H1 (cell line): ENCODE results near the gene SMAD6. TPM values are rescaled to one million over a fixed set of nuclear protein-coding genes. Genes with fewer than 3 reads are reported as not detected.

Source experiments
- CTCF ChIA-PET: fragments of 300-600 bp; sonication (Branson Sonifier 250); formaldehyde crosslinking; loops from one replicate; lab custom pipeline; 2021; ENCODE audit not compliant: partially characterized antibody; lab: Charles Lee
- POLR2A ChIA-PET: fragments of 300-600 bp; sonication (Branson Sonifier 250); formaldehyde crosslinking; loops from one replicate; lab custom pipeline; 2021; ENCODE audit warnings: inconsistent platforms; ENCODE audit not compliant: partially characterized antibody; lab: Charles Lee
- DNase-seq, 2 experiments: peaks; one replicate each; pipeline versions ENCODE4 v3.0.0 to v3.0.0-alpha.2; 2010 to 2022; ENCODE audit warnings: low spot score in 2 of 2, low read depth in 1 of 2, mixed read lengths in 1 of 2
- FAIRE-seq: peaks from 2 replicates; lab custom pipeline; 2011; peaks lifted over from hg19 to GRCh38; lab: Jason Lieb, UNC
- H2AFZ ChIP-seq: 2 replicates; pipeline ENCODE4 v1.8.1; 2012; ENCODE audit warnings: low read length, inconsistent platforms
- H2AK5ac ChIP-seq: 2 replicates; pipeline ENCODE4 v1.6.1; 2013; ENCODE audit warnings: low read depth, low read length
- H2BK120ac ChIP-seq: replicated peaks from 2 replicates; pipeline ENCODE3; 2013; ENCODE audit warnings: low read depth, low read length, inconsistent platforms
- H2BK12ac ChIP-seq: 2 replicates; pipeline ENCODE4 v1.6.1; 2013; ENCODE audit warnings: low read depth, low read length
- H2BK15ac ChIP-seq: 2 replicates; pipeline ENCODE4 v1.6.1; 2013; ENCODE audit warnings: low read length
- H2BK20ac ChIP-seq: 2 replicates; pipeline ENCODE4 v1.6.1; 2013; ENCODE audit warnings: low read length
- H2BK5ac ChIP-seq: 2 replicates; pipeline ENCODE4 v1.6.1; 2013; ENCODE audit warnings: low read depth, low read length
- H3K14ac ChIP-seq: 2 replicates; pipeline ENCODE4 v1.6.1; 2013; ENCODE audit warnings: inconsistent platforms; ENCODE audit not compliant: insufficient read length
- H3K18ac ChIP-seq: 2 replicates; pipeline ENCODE4 v1.6.1; 2013; ENCODE audit warnings: low read length; ENCODE audit errors: extremely low read depth
- H3K23ac ChIP-seq: 2 replicates; pipeline ENCODE4 v1.6.1; 2013; ENCODE audit warnings: inconsistent platforms; ENCODE audit not compliant: insufficient read length
- H3K23me2 ChIP-seq: 2 replicates; pipeline ENCODE4 v1.6.1; 2013; ENCODE audit warnings: low read depth, low read length
- H3K27ac ChIP-seq: 2 replicates; pipeline ENCODE4 v1.6.1; 2011; ENCODE audit warnings: low read depth, low read length, inconsistent platforms
- H3K27me3 ChIP-seq, 4 experiments: replicated peaks in 1 of 4; 1 replicate in 1 of 4; 2 replicates in 3 of 4; pipeline versions ENCODE4 v1.6.1 to v1.8.1; 2011 to 2013; ENCODE audit warnings: low read length in 3 of 4, mild to moderate bottlenecking in 3 of 4, inconsistent platforms in 2 of 4, mixed read lengths in 2 of 4, moderate library complexity in 1 of 4; ENCODE audit not compliant: control insufficient read depth in 3 of 4, insufficient read depth in 3 of 4; ENCODE audit errors: extremely low read depth in 1 of 4
- H3K36me3 ChIP-seq, 4 experiments: 2 replicates each; pipeline versions ENCODE4 v1.6.1 to v1.8.1; 2011 to 2013; ENCODE audit warnings: mild to moderate bottlenecking in 4 of 4, low read length in 3 of 4, moderate library complexity in 2 of 4, control low read depth in 1 of 4, inconsistent platforms in 1 of 4; ENCODE audit not compliant: insufficient read depth in 4 of 4, control insufficient read depth in 2 of 4
- H3K4ac ChIP-seq: replicated peaks from 2 replicates; pipeline ENCODE3; 2013; ENCODE audit warnings: low read length, low read depth, mixed read lengths, inconsistent platforms; ENCODE audit not compliant: insufficient read length
- H3K4me1 ChIP-seq, 4 experiments: replicated peaks in 1 of 4; 1 replicate in 1 of 4; 2 replicates in 3 of 4; pipeline versions ENCODE4 v1.6.1 to v1.8.1; 2011 to 2013; ENCODE audit warnings: low read length in 3 of 4, inconsistent platforms in 2 of 4, mixed read lengths in 1 of 4; ENCODE audit not compliant: insufficient read depth in 4 of 4, control insufficient read depth in 3 of 4
- H3K4me2 ChIP-seq, 2 experiments: 2 replicates each; pipeline versions ENCODE4 v1.6.1 to v1.8.1; 2011 to 2013; ENCODE audit warnings: low read depth in 2 of 2, low read length in 2 of 2, control low read depth in 1 of 2, inconsistent platforms in 1 of 2, mild to moderate bottlenecking in 1 of 2; ENCODE audit not compliant: insufficient read depth in 1 of 2
- H3K4me3 ChIP-seq, 4 experiments: fragments of 200-600, 300-600 bp in 1 of 4; sonication (generic), shearing (Covaris generic), sonication (Bioruptor Twin) in 1 of 4; 2 replicates each; pipeline versions ENCODE4 v1.5.1 to v1.8.1; 2011 to 2016; ENCODE audit warnings: low read length in 4 of 4, low read depth in 3 of 4, control low read depth in 2 of 4, inconsistent platforms in 2 of 4, mild to moderate bottlenecking in 2 of 4, mixed read lengths in 1 of 4, moderate library complexity in 1 of 4; ENCODE audit not compliant: insufficient read depth in 2 of 4; ENCODE audit errors: extremely low read depth in 1 of 4
- H3K56ac ChIP-seq: replicated peaks from 2 replicates; pipeline ENCODE3; 2013; ENCODE audit warnings: low read depth, mild to moderate bottlenecking, mixed read lengths, low read length, inconsistent platforms; ENCODE audit not compliant: insufficient read length
- H3K79me1 ChIP-seq: 2 replicates; pipeline ENCODE4 v1.6.1; 2013; ENCODE audit warnings: low read depth, low read length, control low read depth
- H3K79me2 ChIP-seq, 2 experiments: 2 replicates each; pipeline versions ENCODE4 v1.6.1 to v1.8.1; 2012 to 2013; ENCODE audit warnings: low read length in 2 of 2, mild to moderate bottlenecking in 2 of 2, inconsistent platforms in 1 of 2; ENCODE audit not compliant: insufficient read depth in 2 of 2, control insufficient read depth in 1 of 2
- H3K9ac ChIP-seq, 4 experiments: replicated peaks in 1 of 4; 1 replicate in 1 of 4; 2 replicates in 3 of 4; pipeline versions ENCODE4 v1.6.1 to v1.8.1; 2011 to 2013; ENCODE audit warnings: low read depth in 3 of 4, low read length in 3 of 4, control low read depth in 2 of 4, mild to moderate bottlenecking in 2 of 4, moderate library complexity in 2 of 4, inconsistent platforms in 1 of 4; ENCODE audit errors: extremely low read depth in 1 of 4
- H3K9me3 ChIP-seq, 2 experiments: 2 replicates each; pipeline versions ENCODE4 v1.6.1 to v1.8.1; 2012 to 2013; ENCODE audit warnings: mild to moderate bottlenecking in 2 of 2, moderate library complexity in 2 of 2, control low read depth in 1 of 2, inconsistent platforms in 1 of 2, low read depth in 1 of 2, low read length in 1 of 2, mixed read lengths in 1 of 2; ENCODE audit not compliant: insufficient read depth in 2 of 2
- H4K20me1 ChIP-seq, 2 experiments: replicated peaks in 1 of 2; 2 replicates each; pipeline versions ENCODE3 to v1.8.1; 2011 to 2013; ENCODE audit warnings: inconsistent platforms in 2 of 2, low read length in 2 of 2, mild to moderate bottlenecking in 1 of 2; ENCODE audit not compliant: insufficient read depth in 2 of 2, control insufficient read depth in 1 of 2
- H4K5ac ChIP-seq: 2 replicates; pipeline ENCODE4 v1.6.1; 2013; ENCODE audit warnings: low read length, low read depth, mixed read lengths, inconsistent platforms; ENCODE audit not compliant: insufficient read length
- H4K8ac ChIP-seq: 2 replicates; pipeline ENCODE4 v1.8.0; 2013; ENCODE audit warnings: mild to moderate bottlenecking, moderate library complexity, low read length, inconsistent platforms; ENCODE audit not compliant: insufficient read depth; ENCODE audit errors: extremely low read depth
- H4K91ac ChIP-seq: replicated peaks from 2 replicates; pipeline ENCODE3; 2013; ENCODE audit warnings: low read length, mixed read lengths, inconsistent platforms; ENCODE audit not compliant: insufficient read length
- SAP30 ChIP-seq: fragments of 300-600 bp; sonication (generic); IDR thresholded peaks from 2 replicates; pipeline ENCODE4 v1.7.1; 2012; ENCODE audit warnings: low read length, moderate library complexity, mild to moderate bottlenecking, inconsistent platforms; ENCODE audit not compliant: insufficient read depth, insufficient replicate concordance
- TBP ChIP-seq: IDR thresholded peaks from 2 replicates; pipeline ENCODE4 v1.6.1; 2011; ENCODE audit warnings: low read depth, low read length, improper control_type of control experiment
- WGBS, 2 experiments: shearing (Covaris generic) in 1 of 2; methylation state at CpG; one replicate each; pipeline versions ENCODE4 v1.1.6 to v1.1.7; 2013 to 2015; ENCODE audit warnings: low lambda C conversion rate in 2 of 2, mixed read lengths in 2 of 2, inconsistent platforms in 1 of 2, low coverage in 1 of 2, missing lambda C conversion rate in 1 of 2; ENCODE audit not compliant: insufficient replicate concordance in 2 of 2, insufficient coverage in 1 of 2, insufficient read length in 1 of 2; ENCODE audit errors: extremely low coverage in 1 of 2, missing lambda C conversion rate in 1 of 2; 5-methylcytosine and 5-hydroxymethylcytosine counted together
- polyA plus RNA-seq, 7 experiments: library from polyadenylated mRNA; depleted of rRNA in 3 of 7; stranded (reverse) in 5 of 7; unstranded in 2 of 7; fragments of >200 nt in 5 of 7; fragments of 200-250 nt in 2 of 7; gene quantifications; 1 replicate in 5 of 7; 2 replicates in 1 of 7; 4 replicates in 1 of 7; pipeline versions ENCODE4 v1.2.1 to v1.2.3, GENCODE V29; 2011 to 2013; ENCODE audit warnings: missing spikeins in 2 of 7, mixed read lengths in 2 of 7
- total RNA-seq: library from RNA; stranded (reverse); fragmentation: NEBNext Ultra II Directional; extraction: Animal tissue kit (Norgen Biotek cat#: 25700); gene quantifications from 2 replicates; pipeline ENCODE4 v1.2.1, GENCODE V29; 2021

The SMAD6 gene
- total and polyA plus RNA-seq, 2 of the 8 experiments (the other 6 are each of a cell fraction or from before 2014, with no cell fraction given): 1.8 to 7.0 TPM

DNA sequence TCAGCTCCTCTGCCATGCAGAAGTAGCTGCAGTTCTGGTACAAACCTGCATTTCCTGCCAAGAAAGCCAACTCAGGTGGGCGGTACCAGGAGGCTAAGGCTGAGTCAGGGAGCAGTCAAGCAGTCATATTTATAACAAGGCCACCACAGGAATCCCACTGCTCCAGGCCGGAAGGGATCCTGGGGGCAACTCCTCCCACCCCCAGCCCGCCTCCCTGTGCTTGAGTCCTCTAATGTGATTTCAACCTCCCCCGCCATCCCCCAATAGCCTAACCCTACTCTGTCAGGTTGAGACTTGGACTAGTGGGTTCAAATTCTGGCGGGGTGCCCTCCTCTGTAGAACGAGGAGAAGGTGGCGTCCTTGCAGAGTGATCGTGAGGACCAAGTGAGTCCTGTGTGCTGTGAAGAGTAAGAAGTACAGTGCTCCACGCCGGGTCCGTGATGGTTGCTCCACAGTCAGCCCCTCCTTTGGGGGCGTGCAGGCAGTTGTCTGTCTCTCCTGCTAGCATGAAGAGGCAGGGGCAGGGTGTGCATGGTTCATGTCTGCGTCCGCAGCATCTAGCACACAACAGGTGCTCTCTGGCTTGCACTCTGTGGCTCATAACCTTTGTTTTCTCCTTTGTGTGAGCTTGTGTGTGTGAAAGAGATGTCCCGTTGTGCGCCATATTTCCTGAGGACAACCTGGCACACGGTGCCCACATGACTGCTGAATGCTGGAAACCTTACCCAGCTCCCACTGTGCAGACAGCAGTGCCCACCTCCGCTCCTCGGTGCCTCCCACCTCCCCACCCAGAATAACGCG lies 78.3 kb downstream of the SMAD6 start:
- Histone ChIP-seq H3K36me3 (peaks cover 0 to 5% (median 0%) of the 10 kb centered on the region in 4 experiments; a peak in 1 of 8 replicates), H3K23me2 (no peaks in the 10 kb centered on the region), H3K23ac (no peak overlapping the region), H2AFZ (no peak overlapping the region), H4K5ac (no peak overlapping the region), H3K27ac (no peak overlapping the region; the same call in 1 of the 2 replicates), H2BK15ac (no peak overlapping the region), H3K9me3 (no peaks in the 10 kb centered on the region), H2AK5ac (no peak overlapping the region), H3K79me1 (no peaks in the 10 kb centered on the region), H3K79me2 (no peaks in the 10 kb centered on the region), H4K8ac (no peak overlapping the region), H2BK120ac (no peak overlapping the region), H4K20me1 (peaks cover 0 to 2% of the 10 kb centered on the region in 2 experiments), H3K56ac (no peak overlapping the region), H2BK5ac (peak overlapping the region; percentile 9; the same call in 1 of the 2 replicates), H2BK12ac (no peak overlapping the region), H3K18ac (no peak overlapping the region), H3K4me1 (peaks cover 3 to 9% (median 5%) of the 10 kb centered on the region in 4 experiments; a peak in 4 of 7 replicates), H3K4me3 (no peak overlapping the region), H3K14ac (no peak overlapping the region), H3K4me2 (no peak overlapping the region), H4K91ac (no peak overlapping the region), H3K4ac (no peak overlapping the region), H3K9ac (no peak overlapping the region), H2BK20ac (no peak overlapping the region), H3K27me3 (no peaks in the 10 kb centered on the region)
- CTCF ChIA-PET: interaction anchor here (1.8 to 13.5 kb wide), 6 partner anchors 8 to 162 kb away, joined by 6 to 202 read pairs (median 12); no protein-coding TSS in a partner anchor
- WGBS, 2 experiments: 86% methylated on average over 21 of the region's 21 CpGs; no CpG with 5 or more reads in 1 of the 2 experiments
- no peak for TF ChIP-seq TBP
- TF ChIP-seq SAP30: no peak
- no peak for DNase-seq
- POLR2A ChIA-PET: interaction anchor here (1.2 to 1.8 kb wide), 2 partner anchors 9 to 13 kb away, joined by 3 to 5 read pairs; no protein-coding TSS in a partner anchor
- no peak for FAIRE-seq
